Sigmoid colon (tissue), 7 donors: ENCODE results near the gene METTL21C. TPM values are rescaled to one million over a fixed set of nuclear protein-coding genes. Genes with fewer than 3 reads are reported as not detected.

Source experiments
- DNase-seq: peaks from one replicate; pipeline ENCODE4 v3.0.0-alpha.2; 2019
- H3K27ac ChIP-seq, 4 donors: fragments of 200-600 bp; sonication (generic); one replicate each; pipeline ENCODE4 v1.5.1; 2016 to 2019; ENCODE audit warnings: mild to moderate bottlenecking in 1 of 4
- H3K27me3 ChIP-seq, 3 donors: fragments of 200-600 bp; sonication (generic); one replicate each; pipeline ENCODE4 v1.5.1; 2019; ENCODE audit warnings: mild to moderate bottlenecking in 1 of 3
- H3K36me3 ChIP-seq, 4 donors: fragments of 200-600 bp; sonication (generic); one replicate each; pipeline ENCODE4 v1.5.1; 2016 to 2019
- H3K4me1 ChIP-seq, 4 donors: fragments of 200-600 bp; sonication (generic); one replicate each; pipeline ENCODE4 v1.5.1; 2017 to 2019
- H3K4me3 ChIP-seq, 4 donors: fragments of 200-600 bp; sonication (generic); one replicate each; pipeline ENCODE4 v1.5.1; 2017 to 2019; ENCODE audit warnings: mild to moderate bottlenecking in 2 of 4, moderate library complexity in 1 of 4
- H3K9me3 ChIP-seq, 4 donors: fragments of 200-600 bp in 3 of 4; sonication (generic) in 3 of 4; one replicate each; pipeline versions ENCODE4 v1.5.1 to v1.6.1; 2013 to 2019
- EP300 ChIP-seq, 4 donors: sonication (generic); formaldehyde crosslinking; IDR thresholded peaks; one replicate each; pipeline ENCODE4 v1.6.1; 2017; ENCODE audit warnings: antibody characterized with exemption in 4 of 4
- POLR2A ChIP-seq, 2 donors: fragments of 450-650 bp; IDR thresholded peaks; one replicate each; pipeline ENCODE4 v1.6.1; 2016; ENCODE audit warnings: antibody characterized with exemption in 2 of 2, mild to moderate bottlenecking in 2 of 2, moderate library complexity in 2 of 2
- POLR2AphosphoS5 ChIP-seq, 4 donors: sonication (generic); formaldehyde crosslinking; IDR thresholded peaks; one replicate each; pipeline ENCODE4 v1.6.1; 2017; ENCODE audit warnings: antibody characterized with exemption in 4 of 4
- WGBS, 2 donors: extraction: QIAGEN DNeasy Blood & Tissue Kit; methylation state at CpG; one replicate each; pipeline ENCODE4 v1.1.7; 2013; 5-methylcytosine and 5-hydroxymethylcytosine counted together
- intact Hi-C: fragments of 100-400 bp; cut with DNase I; formaldehyde crosslinking; loops from one replicate; pipeline ENCODE4 v1.15.1; 2023
- polyA plus RNA-seq, 3 donors: library from polyadenylated mRNA; stranded (reverse); fragments of 200-250 nt; gene quantifications; one replicate each; pipeline ENCODE4 v1.2.3, GENCODE V29; 2013
- total RNA-seq, 4 donors: library from RNA; depleted of rRNA; stranded (reverse); fragments of >200 nt; gene quantifications; one replicate each; pipeline ENCODE4 v1.1.0, GENCODE V29; 2016
- TF ChIP-seq, protein P1 (sequence below), 4 experiments: fragments of 450-650 bp in 3 of 4; fragments of 200-600 bp in 1 of 4; IDR thresholded peaks; one replicate each; pipeline ENCODE4 v1.5.1; 2016 to 2019; ENCODE audit warnings: antibody characterized with exemption in 4 of 4, mild to moderate bottlenecking in 3 of 4, moderate library complexity in 2 of 4
- donor health status: healthy with polysubstance abuse.
- donor health status: Bipolar disorder and iron deficiency.
- donor health status: healthy.

Gene METTL21C
- total and polyA plus RNA-seq, 7 donors, result 0.36 TPM; not detected in 6

DNA sequence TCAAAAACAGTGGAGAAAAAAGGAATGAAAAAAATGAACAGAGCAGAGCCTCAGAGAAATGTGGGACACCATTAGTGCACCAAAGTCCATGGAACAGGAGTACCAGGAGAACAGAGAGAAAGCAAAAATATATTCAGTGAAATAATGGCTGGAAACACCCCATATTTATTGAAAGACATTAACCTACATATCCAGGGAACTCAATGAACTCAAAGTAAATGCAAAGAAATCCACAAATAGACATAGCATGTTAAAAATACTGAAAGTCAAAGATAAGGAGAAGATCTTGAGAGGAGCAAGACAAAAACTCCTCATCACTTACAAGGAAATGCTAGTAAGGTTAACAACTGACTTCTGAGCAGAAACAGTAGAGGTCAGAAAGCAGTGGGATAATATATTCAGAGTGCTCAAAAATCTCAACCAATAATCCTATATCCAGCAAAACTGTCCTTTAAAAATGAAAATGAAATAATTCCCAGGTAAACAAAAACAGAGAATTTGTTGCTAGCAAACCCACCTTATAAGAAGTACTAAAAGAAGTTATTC is 35.6 kb downstream of the METTL21C start:
- Histone ChIP-seq H3K27ac (no peak overlapping the region), H3K27me3 (no peaks in the 10 kb centered on the region), H3K36me3 (peaks cover 0 to 72% (median 10%) of the 10 kb centered on the region in 4 donors), H3K4me3 (no peak overlapping the region), H3K4me1 (no peaks in the 10 kb centered on the region), H3K9me3 (no peaks in the 10 kb centered on the region)
- TF ChIP-seq, protein P1, sequence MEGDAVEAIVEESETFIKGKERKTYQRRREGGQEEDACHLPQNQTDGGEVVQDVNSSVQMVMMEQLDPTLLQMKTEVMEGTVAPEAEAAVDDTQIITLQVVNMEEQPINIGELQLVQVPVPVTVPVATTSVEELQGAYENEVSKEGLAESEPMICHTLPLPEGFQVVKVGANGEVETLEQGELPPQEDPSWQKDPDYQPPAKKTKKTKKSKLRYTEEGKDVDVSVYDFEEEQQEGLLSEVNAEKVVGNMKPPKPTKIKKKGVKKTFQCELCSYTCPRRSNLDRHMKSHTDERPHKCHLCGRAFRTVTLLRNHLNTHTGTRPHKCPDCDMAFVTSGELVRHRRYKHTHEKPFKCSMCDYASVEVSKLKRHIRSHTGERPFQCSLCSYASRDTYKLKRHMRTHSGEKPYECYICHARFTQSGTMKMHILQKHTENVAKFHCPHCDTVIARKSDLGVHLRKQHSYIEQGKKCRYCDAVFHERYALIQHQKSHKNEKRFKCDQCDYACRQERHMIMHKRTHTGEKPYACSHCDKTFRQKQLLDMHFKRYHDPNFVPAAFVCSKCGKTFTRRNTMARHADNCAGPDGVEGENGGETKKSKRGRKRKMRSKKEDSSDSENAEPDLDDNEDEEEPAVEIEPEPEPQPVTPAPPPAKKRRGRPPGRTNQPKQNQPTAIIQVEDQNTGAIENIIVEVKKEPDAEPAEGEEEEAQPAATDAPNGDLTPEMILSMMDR (IDR thresholded peaks at IDR 0.05), result no peak
- no peak for TF ChIP-seq POLR2A (IDR thresholded peaks at IDR 0.05)
- no peak for TF ChIP-seq EP300 (IDR thresholded peaks at IDR 0.05)
- no peak for TF ChIP-seq POLR2AphosphoS5 (IDR thresholded peaks at IDR 0.05)
- intact Hi-C loops, result loop anchor here (10.0 kb wide), 1 partner anchor 146 kb away; no protein-coding TSS in a partner anchor
- DNase-seq, result no peak

DNA sequence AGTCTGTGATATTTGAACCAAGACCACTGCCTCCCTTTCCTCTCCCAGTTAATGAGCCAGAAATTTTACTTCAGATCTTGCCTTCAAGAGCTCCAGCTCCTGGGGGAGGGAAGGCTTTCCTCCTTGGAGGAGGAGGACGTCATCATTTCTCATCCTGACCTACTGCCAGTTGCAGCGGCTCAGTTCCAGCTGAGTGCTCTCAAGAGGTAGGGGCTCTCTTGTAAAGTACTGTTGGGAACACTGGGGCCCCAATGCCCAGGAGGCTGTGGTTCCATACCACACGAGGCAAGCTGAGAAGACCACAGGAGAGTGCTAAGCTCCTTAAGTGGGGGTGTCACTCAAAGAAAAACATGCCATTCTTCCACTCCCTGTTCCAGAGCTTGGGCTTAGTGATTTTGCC is 36.2 kb downstream of the METTL21C start:
- intact Hi-C loops, result loop anchor here (10.0 kb wide), 1 partner anchor 146 kb away; no protein-coding TSS in a partner anchor
- TF ChIP-seq EP300 (IDR thresholded peaks at IDR 0.05), result no peak
- TF ChIP-seq, protein P1 (IDR thresholded peaks at IDR 0.05), result no peak
- TF ChIP-seq POLR2A (IDR thresholded peaks at IDR 0.05), result no peak
- no peak for TF ChIP-seq POLR2AphosphoS5 (IDR thresholded peaks at IDR 0.05)
- H3K27ac ChIP-seq, result no peak overlapping the region
- no peaks in the 10 kb centered on the region for H3K9me3 ChIP-seq
- H3K4me1 ChIP-seq, result no peaks in the 10 kb centered on the region
- H3K36me3 ChIP-seq, result peaks cover 0 to 67% (median 10%) of the 10 kb centered on the region in 4 donors
- H3K27me3 ChIP-seq, result no peaks in the 10 kb centered on the region
- no peak overlapping the region for H3K4me3 ChIP-seq
- DNase-seq, result no peak
- WGBS, 2 donors, result 93 to 98% methylated on average over 3 of the region's 3 CpGs

DNA sequence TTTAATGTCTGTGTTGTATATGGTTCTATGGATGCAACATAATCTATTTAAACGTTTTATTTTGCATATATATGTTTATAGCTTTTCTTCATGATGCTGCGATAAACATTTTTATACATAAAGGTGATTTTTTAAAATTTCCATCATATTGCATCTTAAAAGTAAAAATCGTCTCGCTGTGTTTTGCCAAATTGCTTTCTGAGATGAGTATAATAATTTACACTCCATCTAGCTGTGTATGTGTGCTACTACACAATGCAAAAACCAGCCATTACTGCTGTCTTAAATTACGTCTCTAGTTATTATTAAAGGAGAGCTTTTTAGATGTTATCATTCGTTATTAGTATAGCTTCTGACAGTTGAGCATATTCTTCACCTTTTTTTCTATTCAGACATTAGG is 37.2 kb downstream of the METTL21C start:
- no peak for TF ChIP-seq POLR2AphosphoS5 (IDR thresholded peaks at IDR 0.05)
- TF ChIP-seq POLR2A (IDR thresholded peaks at IDR 0.05), result no peak
- TF ChIP-seq, protein P1 (IDR thresholded peaks at IDR 0.05), result no peak
- no peak for TF ChIP-seq EP300 (IDR thresholded peaks at IDR 0.05)
- 76 to 88% methylated on average over 6 of the region's 6 CpGs for WGBS, 2 donors
- H3K36me3 ChIP-seq, result peaks cover 0 to 56% (median 10%) of the 10 kb centered on the region in 4 donors
- H3K27ac ChIP-seq, result no peak overlapping the region
- intact Hi-C loops, result loop anchor here (10.0 kb wide), 1 partner anchor 147 kb away; no protein-coding TSS in a partner anchor
- H3K4me1 ChIP-seq, result peaks cover 0 to 3% (median 2%) of the 10 kb centered on the region in 4 donors
- H3K4me3 ChIP-seq, result no peak overlapping the region
- H3K27me3 ChIP-seq, result no peaks in the 10 kb centered on the region
- H3K9me3 ChIP-seq, result no peaks in the 10 kb centered on the region
- DNase-seq, result no peak

DNA sequence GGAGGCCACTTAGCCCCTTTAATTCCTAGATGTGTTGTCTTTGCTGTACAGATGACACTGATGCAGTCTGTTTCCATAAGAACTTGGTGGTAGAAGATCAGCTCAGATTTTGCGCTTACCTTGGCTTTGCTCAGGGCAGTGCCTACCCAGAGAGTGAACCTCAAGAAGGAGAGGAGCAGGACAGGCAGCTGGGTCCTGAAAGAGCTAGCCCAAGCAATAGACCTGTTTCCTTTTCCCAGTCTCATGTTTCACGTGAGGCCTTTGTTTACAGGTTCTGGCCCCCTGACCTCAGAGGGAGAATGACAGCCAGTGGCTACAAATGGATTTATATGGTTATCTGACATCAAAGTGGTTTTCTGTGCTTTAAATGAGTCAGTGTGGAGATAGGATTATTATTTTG is 40.1 kb downstream of the METTL21C start:
- WGBS, 2 donors, result 46 to 68% methylated on average over 2 of the region's 2 CpGs
- H3K36me3 ChIP-seq, result peaks cover 0 to 52% (median 10%) of the 10 kb centered on the region in 4 donors
- no peaks in the 10 kb centered on the region for H3K27me3 ChIP-seq

DNA sequence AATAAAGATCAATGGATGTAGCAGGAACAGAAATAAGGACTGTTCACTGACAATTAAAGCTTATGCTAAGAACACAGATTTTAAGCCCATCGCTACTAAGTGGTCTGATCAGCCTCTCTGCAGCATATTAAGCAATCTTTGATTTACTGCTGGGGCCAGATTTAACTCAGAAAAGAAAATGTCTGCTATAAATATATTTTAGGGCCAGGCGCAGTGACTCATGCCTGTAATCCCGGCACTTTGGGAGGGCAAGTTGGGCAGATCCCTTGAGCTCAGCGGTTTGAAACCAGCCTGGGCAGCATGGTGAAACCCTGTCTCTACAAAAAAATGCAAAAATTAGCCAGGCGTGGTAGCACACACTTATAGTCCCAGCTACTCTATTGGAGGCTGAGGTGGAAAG is 43.0 kb downstream of the METTL21C start:
- intact Hi-C loops, result loop anchor here (5.0 to 10.0 kb wide), 2 partner anchors 45 to 153 kb away; no protein-coding TSS in a partner anchor
- 82 to 84% methylated on average over 5 of the region's 5 CpGs for WGBS, 2 donors
- Histone ChIP-seq H3K9me3 (no peaks in the 10 kb centered on the region), H3K36me3 (peaks cover 0 to 64% (median 14%) of the 10 kb centered on the region in 4 donors), H3K4me3 (no peak overlapping the region), H3K27ac (peak overlapping the region in 1 of 4 donors; percentile 35), H3K27me3 (no peaks in the 10 kb centered on the region), H3K4me1 (peaks cover 0 to 24% (median 14%) of the 10 kb centered on the region in 4 donors)
- no peak for DNase-seq
- TF ChIP-seq POLR2AphosphoS5 (IDR thresholded peaks at IDR 0.05) (no peak), POLR2A (IDR thresholded peaks at IDR 0.05) (no peak), EP300 (IDR thresholded peaks at IDR 0.05) (no peak)
- TF ChIP-seq, protein P1 (IDR thresholded peaks at IDR 0.05), result no peak

More for the DNA sequence above, 40.1 kb downstream of the METTL21C start:
- intact Hi-C loops, result loop anchor here (5.0 to 10.0 kb wide), 2 partner anchors 47 to 150 kb away; no protein-coding TSS in a partner anchor
- H3K27ac ChIP-seq, result no peak overlapping the region
- H3K9me3 ChIP-seq, result no peaks in the 10 kb centered on the region
- H3K4me1 ChIP-seq, result peaks cover 0 to 24% (median 14%) of the 10 kb centered on the region in 4 donors
- no peak for TF ChIP-seq POLR2AphosphoS5 (IDR thresholded peaks at IDR 0.05)
- H3K4me3 ChIP-seq, result no peak overlapping the region
- DNase-seq, result no peak
